GM11168 (cell line): ENCODE measurements around the gene MAGI3.

Experiments
- in situ Hi-C: fragments of 300-500 bp; cut with MboI; formaldehyde crosslinking; loops from one replicate; pipeline ENCODE4 v1.12.0; 2022; ENCODE audit warnings: low sequenced_read_pairs; ENCODE audit not compliant: unreplicated experiment

Gene MAGI3

DNA sequence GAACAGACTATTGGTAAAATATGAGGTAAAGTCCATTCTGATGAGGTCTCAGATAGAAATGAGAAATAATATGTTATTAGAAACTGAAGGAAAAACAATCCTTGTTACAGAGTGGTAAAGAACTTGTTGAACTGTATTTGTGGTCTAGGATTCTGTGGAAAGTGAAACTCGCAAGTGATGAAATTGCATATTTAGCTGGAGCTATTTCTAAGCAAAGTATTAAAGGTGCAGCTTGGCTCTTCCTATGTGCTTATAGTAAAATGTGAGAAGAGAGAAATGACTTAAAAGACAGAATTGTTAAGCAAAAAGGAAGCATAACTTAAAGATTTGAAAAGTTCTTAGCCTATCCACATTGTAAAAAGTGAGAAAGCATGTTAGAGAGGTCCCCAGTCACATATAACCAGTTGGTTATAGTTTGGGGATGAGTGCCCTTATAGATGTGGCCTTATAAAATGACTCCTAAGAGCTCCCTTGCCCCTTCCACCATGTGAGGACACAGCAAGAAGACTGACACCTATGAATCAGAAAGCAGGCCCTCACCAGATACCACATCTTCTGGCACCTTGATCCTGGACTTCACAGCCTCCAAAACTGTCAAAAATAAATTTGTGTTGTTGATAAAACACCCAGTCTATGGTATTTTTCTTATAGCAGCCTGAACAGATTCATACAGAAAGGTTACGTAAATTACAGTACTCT, 344.2 kb downstream of the MAGI3 start:
- in situ Hi-C loops: no loop called here
